ENCODE measurements around the gene LAMC3.

- no peak for TF ChIP-seq EZH2phosphoT487 (IDR thresholded peaks at IDR 0.05; ENCODE audit: low read depth, severe bottlenecking, unreplicated experiment)
- TF ChIP-seq CTCF (IDR thresholded peaks at IDR 0.05; ENCODE audit: poor library complexity): no peak
- TF ChIP-seq EZH2 (IDR thresholded peaks at IDR 0.05; ENCODE audit: borderline replicate concordance): no peak
Observed at GRCh38 chr9:131099102-131099606, 90.2 kb downstream of the LAMC3 start.
